ENCODE results near the gene NDUFA7. TPM values are rescaled to one million over a fixed set of nuclear protein-coding genes. Genes with fewer than 3 reads are reported as not detected.

Gene NDUFA7
- total and polyA plus RNA-seq, 11 donors = 74.5 to 393 (median 104) TPM

GRCh38 chr19:8367327-8368001 is 46.3 kb upstream of the NDUFA7 start:
- TF ChIP-seq POLR2A (IDR thresholded peaks at IDR 0.05) (no peak), CTCF (IDR thresholded peaks at IDR 0.05) (no peak)
- DNase-seq = peak; percentile 88 to 97 (median 95)
- peak overlapping the region in 9 of 12 donors; percentile 1 to 81 (median 27) for H3K4me3 ChIP-seq
- H3K36me3 ChIP-seq = peaks cover 0 to 34% (median 0%) of the 10 kb centered on the region in 9 donors
- H3K27me3 ChIP-seq = peaks cover 0 to 9% (median 0%) of the 10 kb centered on the region in 9 donors
- 22 to 24% (median 23%) methylated on average over 19 to 23 of the region's 23 CpGs for WGBS, 4 donors
- peak; percentile 61 to 86 (median 76) for ATAC-seq
- peaks cover 13 to 75% (median 47%) of the 10 kb centered on the region in 12 donors for H3K4me1 ChIP-seq
- intact Hi-C loops (cut with DNase I) = loop anchor here in 2 of 10 donors (1.0 to 2.0 kb wide), 2 partner anchors 21 to 23 kb away; partner anchors contain the start of gene RAB11B (in 1 of the 2)
- no peaks in the 10 kb centered on the region for H3K9me3 ChIP-seq
- H3K27ac ChIP-seq = peak overlapping the region in 11 of 12 donors; percentile 31 to 98 (median 67)

- Histone ChIP-seq H3K9me3 (no peaks in the 10 kb centered on the region), H3K4me1 (peaks cover 16 to 80% (median 52%) of the 10 kb centered on the region in 12 donors), H3K27me3 (peaks cover 0 to 9% (median 0%) of the 10 kb centered on the region in 9 donors), H3K36me3 (peaks cover 0 to 33% (median 0%) of the 10 kb centered on the region in 9 donors), H3K27ac (peak overlapping the region in 11 of 12 donors; percentile 31 to 98 (median 67)), H3K4me3 (peak overlapping the region in 8 of 12 donors; percentile 1 to 81 (median 32))
- WGBS, 4 donors = 44 to 64% (median 55%) methylated on average over 13 of the region's 13 CpGs
- intact Hi-C loops (cut with DNase I) = loop anchor here in 2 of 10 donors (1.0 to 2.0 kb wide), 2 partner anchors 22 to 23 kb away; partner anchors contain the start of gene RAB11B (in 1 of the 2)
- TF ChIP-seq POLR2A (IDR thresholded peaks at IDR 0.05) (no peak), CTCF (IDR thresholded peaks at IDR 0.05) (no peak)
- DNase-seq (peak in 3 of 5 donors; percentile 40 to 85 (median 47)), ATAC-seq (peak in 2 of 4 donors; percentile 13 to 30)
These were observed 45.8 kb upstream of the NDUFA7 start for GRCh38 chr19:8366961-8367326.

GRCh38 chr19:8366121-8366581 is 45.0 kb upstream of the NDUFA7 start:
- DNase-seq (no peak), ATAC-seq (no peak)
- peak overlapping the region in 4 of 12 donors; percentile 15 to 89 (median 80) for H3K4me3 ChIP-seq
- peaks cover 0 to 27% (median 0%) of the 10 kb centered on the region in 9 donors for H3K36me3 ChIP-seq
- H3K4me1 ChIP-seq = peaks cover 16 to 84% (median 57%) of the 10 kb centered on the region in 12 donors
- WGBS, 4 donors = 88 to 93% (median 92%) methylated on average over 11 of the region's 11 CpGs
- H3K27ac ChIP-seq = peak overlapping the region in 7 of 12 donors; percentile 13 to 98 (median 85)
- H3K9me3 ChIP-seq = no peaks in the 10 kb centered on the region
- intact Hi-C loops (cut with DNase I) = loop anchor here in 1 of 10 donors (2.0 kb wide), 1 partner anchor 23 kb away; no protein-coding TSS in a partner anchor
- TF ChIP-seq CTCF (IDR thresholded peaks at IDR 0.05) (no peak), POLR2A (IDR thresholded peaks at IDR 0.05) (no peak)
- H3K27me3 ChIP-seq = peaks cover 0 to 9% (median 0%) of the 10 kb centered on the region in 9 donors

Data from heart left ventricle (tissue), 16 donors.